LHCN-M2 (cell line): Measurements from ENCODE around the gene TBXAS1. TPM values are rescaled to one million over a fixed set of nuclear protein-coding genes. Genes with fewer than 3 reads are reported as not detected.

Experiments
- DNase-seq: peaks from one replicate; pipeline ENCODE4 v3.0.0-alpha.2; 2012; ENCODE audit warnings: low read depth
- total RNA-seq: library from RNA; depleted of rRNA; stranded (reverse); fragments of >200 nt; gene quantifications from 2 replicates; pipeline ENCODE4 v1.2.3, GENCODE V29; 2014

Gene TBXAS1
- total RNA-seq, 1 experiment from 2014 or later, result 8.4 TPM

DNA sequence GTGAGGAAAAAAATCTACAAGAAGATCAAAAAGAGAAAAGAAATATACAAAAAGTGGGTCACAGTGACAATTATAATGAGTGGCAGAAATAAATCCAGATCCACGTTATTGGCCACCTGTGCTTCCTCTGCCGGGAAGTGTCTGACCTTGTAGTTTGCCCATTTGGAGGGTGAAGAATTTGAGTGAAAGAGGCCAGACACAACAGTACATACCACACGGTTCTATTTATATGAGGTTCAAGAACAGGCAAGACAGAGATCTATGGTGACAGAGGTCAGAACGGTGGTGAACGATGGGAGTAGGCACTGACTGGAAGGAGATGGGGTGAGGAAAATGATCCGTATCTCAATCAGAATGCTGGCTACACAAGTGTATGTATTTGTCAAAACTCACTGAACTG lies 216.6 kb downstream of the TBXAS1 start:
- DNase-seq, result no peak

DNA sequence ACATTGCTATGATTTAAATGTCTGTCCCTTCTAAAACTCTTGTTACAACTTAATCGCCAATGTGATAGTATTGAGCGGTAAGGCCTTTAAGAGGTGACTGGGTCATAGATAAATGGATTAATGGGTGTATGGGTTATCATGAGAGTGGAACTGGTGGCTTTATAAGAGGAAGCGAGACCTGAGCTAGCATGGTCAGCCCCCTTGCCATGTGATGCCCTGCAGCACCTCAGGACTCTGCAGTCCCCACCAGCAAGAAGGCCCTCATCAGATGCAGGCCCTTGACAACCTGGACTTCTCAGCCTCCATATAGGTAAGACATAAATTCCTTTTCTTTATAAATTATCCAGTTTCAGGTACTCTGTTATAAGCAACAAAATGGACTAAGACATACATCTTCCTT lies 218.1 kb downstream of the TBXAS1 start:
- no peak for DNase-seq

DNA sequence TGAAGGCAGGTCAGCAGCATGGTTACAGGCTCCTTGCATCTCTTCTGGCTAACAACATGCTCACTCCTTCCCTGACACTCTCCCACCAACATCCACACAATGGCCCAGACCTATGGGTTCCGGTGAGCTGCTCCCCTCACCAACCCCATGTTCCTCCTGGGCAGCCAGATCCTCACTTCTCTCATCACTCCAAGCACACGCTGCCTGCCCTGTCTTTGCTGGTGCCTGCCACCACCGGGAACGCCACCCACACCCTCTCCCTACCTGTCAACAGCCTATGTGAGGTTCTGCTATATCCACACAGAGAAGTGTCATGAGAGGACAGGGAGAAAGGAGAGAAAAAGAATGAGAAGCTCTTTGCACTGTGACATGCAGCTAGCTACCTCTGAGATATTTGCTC lies 219.1 kb downstream of the TBXAS1 start:
- DNase-seq, result no peak

DNA sequence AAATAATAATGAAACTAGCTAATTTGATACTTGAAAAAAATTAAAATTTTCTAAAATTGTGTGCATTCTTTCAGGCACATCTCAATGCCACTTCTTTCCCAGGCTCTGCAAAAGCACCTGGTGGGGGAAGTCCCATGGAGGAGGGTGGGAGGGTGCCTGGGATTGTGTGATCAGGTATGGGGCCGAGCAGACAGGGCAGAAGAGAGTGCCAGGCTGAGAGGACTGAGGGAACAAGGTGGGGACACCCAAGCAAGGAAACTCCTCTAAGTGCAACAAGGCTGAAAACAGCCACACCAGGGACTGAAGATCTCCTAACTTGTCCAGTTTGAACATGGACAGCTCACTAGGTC lies 219.9 kb downstream of the TBXAS1 start:
- DNase-seq, result no peak

DNA sequence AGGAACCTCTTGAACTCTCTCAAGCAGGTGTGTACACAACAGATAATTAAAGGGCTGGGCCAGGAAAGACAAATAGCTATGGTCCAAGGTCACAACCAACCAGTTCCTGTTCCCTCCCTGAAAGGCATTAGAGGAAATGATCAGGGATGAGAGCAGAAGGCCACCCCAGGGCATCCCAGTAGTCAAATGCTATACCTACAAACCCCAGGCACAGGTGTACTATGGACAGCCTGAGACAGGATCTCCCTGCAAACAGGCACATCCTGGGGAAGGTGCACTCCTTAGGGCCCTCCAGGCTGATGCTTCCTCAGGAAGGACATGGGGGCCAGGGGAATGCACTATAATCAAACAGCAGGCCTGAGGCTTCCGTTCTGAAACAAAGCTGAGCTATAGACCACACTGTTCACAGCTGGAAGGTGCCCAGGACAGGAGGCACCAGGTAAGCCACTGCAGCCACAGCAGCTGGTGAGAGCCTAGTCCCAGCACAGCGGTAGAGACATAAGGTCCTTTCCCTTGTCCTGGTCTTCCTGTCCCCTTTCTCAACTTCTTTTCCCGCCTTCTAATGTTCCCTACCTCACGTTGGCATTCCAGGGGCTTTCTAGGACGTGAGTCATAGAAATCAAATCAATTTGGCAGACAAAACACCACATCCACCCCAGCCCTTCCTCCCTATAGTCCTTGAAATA lies 220.4 kb downstream of the TBXAS1 start:
- peak; percentile 45 for DNase-seq

DNA sequence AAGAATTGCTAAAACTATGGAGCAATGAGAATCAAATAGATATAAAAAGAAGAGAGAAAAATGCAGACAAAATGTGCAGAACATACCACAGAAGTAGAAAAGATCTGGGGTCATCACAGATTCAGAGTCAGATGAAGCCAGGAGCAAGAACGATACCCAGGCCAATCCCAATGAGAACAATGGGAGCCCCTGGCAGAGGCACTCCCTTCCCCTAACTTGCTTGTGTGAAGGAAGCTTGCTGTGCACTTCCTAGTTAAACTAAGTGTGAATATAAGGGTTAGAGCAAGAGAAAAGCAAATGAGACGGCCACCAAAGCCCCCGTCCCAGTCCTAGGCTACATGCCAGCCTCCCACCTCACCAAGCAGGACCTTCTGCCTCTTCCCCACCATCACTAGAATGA lies 221.0 kb downstream of the TBXAS1 start:
- DNase-seq, result no peak

DNA sequence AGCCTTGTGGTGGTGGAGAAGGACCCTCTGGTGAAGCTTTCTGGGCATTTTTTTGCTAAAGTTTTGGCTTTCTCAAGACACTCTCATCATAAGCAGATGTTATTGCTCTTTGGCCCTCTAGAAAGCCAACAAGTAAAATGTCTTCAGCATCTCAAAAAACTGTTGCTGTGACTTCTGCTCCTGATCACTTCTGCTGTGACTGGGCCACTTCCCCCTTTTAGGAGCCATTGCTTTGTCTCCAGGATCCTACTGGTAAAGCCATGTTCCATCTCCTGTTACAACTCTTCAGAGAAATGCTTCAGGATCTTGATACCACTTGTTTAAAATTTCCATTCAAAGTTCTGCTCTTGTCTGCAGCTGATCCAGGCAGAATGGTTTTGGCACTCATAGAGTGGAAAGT lies 222.8 kb downstream of the TBXAS1 start:
- DNase-seq, result no peak

DNA sequence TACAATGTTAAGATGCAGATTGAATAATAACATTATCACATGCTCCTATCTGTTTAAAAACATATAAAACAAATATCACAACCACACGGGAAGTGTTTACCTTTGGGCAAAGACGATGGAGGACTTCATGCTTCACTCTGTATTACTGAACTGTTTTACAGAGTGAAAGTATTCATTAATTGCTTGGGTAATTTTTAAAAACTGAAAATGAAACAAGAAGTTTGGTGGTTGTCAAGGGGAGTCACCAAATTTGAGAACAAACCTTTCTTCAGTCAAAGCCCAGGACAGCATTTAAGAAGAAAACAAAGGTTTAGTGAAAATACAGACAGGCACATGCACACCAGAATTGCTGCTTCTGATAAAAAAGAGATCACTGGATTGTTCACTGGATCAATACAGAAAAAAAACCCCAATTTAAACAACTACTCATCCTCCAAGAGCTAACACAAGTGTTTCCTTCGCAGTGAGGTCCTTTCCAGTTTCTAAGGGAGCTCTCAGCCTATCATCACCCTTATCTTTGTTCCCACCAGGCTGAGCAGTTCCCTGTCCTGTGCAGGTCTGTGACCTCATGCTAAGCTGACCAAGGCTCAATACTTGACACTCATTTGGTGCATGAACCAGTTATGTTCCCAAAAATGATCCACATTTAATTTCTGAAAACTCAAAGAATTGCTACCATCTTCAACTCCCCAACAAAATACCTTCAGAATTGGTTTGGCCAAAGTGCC lies 224.9 kb downstream of the TBXAS1 start:
- no peak for DNase-seq

DNA sequence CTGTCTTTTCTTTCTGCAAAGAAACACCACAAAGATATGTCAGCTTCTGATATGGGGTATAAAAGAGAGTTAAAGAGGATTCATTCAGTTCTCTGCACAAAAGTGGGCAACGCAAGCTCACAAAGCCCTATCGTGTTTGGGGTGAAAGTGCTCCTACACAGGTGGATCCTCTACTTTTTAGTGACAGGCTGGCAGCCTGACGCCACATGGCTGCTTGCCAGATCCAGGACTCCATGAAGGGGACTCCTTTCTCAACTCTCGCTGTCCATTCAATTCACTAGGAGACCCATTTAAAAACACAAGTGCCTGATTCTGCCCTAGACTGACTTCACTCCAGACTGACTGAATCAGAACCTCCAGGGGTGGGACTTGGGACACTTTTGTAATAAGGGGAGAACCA lies 225.7 kb downstream of the TBXAS1 start:
- no peak for DNase-seq

DNA sequence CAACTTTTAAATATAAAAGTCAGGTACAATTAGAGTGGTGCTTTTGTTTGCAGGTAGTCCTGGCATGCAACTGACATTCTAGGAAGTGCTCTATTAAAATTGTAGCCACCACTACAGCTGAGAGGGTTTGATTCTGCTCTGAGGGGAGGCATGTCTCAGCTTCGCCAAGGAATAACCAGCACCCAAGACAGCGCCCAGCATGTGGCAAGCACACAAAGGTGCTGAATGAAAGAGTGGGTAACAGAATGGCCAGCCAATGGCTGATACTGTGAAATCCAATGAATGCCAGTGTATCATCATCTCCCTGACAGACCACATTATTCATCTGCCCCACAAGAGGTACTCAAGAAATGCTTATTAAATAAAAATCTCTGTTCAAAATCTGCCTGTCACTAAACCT lies 226.8 kb downstream of the TBXAS1 start:
- no peak for DNase-seq

DNA sequence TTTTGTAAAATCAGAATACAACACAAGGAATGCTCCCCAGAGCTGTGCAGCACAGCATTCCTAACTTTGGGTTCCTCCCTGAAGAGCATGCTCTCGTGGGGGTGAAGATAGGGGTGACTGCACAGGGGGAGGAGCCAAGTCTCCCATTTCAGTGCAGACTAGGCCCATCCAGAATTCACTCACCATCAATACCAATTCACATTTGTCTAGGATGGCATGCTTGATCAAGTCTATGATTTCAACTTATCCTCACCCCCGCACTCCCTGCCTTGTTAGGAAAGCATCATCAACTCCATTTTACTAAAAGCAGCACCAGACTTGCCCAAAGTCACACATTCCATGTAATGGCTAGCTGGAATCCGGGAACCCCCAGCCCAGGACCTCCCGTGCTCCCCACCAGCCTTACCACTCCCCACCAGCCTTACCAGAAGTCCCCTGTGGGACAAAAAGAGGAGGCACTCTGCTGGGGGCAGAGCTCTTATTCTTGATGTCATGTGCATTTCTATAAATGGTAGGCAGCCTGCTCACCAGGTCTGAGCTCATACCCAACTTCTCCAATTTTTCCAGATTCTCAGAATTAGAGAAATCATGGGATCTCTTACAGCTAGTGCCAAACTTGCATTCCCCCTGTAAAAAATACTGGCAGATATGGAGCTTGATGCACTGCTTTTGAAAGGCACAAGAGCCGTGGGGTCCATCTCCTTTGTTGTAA lies 227.5 kb downstream of the TBXAS1 start:
- DNase-seq, result no peak

DNA sequence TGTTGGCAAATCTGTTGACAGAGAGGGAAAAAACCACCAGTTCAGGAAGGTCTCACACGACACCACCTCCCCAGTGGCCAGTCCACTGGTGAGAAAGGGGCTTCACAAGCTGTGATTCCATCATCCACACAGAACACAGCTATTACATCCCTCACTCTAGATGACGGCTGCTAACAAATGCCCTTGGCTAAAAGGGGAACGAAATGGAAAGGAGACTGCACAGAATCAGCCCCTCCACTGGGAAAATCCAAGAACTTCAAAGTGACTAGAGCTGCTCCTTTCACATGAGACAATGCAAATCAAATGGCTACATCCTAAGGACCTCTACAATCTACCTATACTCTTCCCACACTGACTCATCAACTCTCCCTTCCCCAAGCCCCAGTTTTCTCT lies 228.1 kb downstream of the TBXAS1 start:
- no peak for DNase-seq

DNA sequence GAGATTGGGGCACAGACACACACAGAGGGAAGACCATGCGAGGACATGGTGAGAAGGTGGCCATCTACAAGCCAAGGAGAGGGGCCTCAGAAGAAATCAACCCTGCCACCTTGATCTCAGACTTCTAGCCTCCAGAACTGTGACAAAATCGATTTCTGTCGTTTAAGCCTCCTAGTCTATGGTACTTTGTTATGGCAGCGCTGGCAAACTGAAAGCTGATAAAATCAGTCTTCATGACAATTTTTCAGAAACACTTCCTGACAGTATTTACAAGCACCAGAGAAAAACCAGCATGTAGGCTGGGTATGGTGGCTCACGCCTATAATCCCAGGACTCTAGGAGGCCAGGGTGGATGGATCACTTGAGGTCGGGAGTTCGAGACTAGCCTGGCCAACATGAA lies 229.5 kb downstream of the TBXAS1 start:
- no peak for DNase-seq

DNA sequence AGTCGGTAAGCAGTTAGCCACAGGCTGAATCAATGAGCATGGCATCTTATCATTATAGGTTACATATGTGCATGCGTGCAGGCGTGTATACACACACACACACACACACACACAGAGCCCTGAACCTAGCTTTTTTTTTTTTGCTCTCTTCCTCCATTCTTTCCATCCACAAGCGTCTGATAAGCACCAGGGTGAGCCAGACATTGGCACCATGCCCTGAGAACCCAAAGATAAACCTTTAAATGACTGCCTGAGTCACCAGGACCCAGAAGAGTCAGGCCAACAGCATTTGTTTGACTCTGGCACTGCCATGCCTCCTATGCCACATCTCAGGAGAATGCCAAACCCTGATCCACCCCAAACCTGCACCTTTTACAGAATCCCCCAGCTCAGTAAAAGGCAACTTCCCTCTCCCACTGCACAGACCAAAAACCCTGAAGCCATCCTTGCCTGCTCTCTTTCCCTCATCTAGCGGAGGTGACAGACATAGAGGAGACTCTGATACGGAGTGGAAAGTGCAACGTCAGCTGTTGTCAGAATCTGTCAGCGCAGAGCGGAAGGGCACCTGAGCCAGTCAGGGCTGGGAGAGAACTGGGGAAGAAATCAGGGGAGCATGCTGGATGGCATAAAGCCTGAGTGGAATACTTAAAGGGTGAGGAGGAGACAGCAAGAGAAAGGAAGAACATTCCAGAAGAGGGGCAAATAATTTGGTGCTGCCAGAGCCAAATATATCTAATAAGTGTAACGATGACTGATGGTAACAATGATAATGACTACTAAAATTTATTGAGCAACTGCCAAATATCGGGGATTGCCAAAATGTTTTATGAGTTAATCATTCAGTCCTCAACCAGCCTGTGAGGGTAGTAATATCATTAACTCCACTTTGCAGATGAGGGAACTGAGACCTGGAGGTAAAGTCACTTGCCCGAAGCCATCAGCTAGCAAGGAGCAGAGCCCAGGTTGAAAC lies 230.5 kb downstream of the TBXAS1 start:
- DNase-seq, result peak; percentile 94

DNA sequence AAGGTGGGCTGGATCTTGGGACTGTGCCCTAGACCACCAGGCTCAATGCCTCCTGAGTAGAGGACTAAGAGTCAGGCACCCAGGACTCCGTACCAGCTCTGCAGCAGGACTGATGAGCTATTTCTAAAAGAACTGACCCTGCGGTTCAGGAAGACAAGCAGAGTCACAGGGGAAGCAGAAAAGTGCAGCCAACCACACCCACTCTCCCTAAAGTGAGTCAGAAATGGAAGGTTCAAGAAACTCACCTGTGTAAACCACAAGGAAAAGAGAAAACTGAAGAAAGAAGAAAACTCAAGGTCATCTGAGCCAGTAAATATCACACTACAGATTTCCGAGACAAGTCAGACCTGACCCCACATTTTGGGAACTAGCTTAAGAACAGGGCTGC lies 231.2 kb downstream of the TBXAS1 start:
- DNase-seq, result no peak

DNA sequence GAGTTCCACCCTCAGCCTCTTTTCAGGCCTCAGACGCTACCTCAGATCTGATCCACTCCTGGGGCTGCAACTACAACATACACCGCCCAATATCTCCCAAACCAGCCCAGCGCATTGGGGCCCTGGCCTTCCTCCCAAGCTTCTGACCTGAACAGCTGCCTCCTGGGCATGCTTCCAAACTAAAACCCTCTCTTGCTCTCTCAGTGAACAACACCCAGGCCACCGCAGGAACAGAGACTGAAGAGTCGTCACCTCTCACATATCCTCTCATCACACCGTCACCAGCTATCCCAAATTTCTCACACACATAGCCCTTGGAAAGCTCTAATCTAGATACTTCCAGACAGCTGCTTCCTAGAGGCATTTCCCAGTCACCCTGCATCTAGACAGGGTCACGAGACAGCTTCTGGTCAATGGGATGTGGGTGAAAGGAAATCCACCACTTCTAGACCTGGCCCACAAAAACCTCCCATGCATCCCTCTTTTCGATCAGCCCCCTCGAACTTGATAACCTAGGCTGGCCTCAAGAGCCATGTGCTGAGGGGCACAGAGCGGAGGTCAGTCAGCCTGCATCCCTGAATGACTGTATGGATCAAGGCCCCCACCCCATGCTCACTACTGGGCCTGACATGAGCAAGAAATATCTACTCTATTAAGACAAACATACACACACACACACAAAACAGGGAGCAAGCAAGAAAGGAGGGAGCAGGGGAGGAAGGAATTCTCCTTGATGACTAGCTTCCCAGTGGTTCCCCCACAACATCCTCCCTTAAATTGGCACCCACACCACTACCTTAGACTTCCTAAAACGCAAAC lies 231.9 kb downstream of the TBXAS1 start:
- DNase-seq, result peak; percentile 99

DNA sequence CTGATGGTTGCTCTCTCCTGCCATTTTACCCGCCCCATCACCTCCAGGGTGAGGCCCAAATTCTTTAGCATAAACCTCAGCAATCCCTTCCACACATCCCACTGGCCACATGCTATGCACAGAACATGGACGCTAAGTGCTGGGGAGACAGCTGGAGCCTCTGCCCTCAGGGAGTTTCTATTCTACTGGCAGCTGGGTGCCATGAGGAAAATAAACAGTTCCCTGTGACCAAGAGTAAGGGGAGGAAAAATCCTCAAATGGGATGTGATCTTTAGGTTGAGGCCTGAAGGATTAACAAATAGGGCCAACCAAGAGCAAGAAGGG lies 232.5 kb downstream of the TBXAS1 start:
- DNase-seq, result peak; percentile 26

DNA sequence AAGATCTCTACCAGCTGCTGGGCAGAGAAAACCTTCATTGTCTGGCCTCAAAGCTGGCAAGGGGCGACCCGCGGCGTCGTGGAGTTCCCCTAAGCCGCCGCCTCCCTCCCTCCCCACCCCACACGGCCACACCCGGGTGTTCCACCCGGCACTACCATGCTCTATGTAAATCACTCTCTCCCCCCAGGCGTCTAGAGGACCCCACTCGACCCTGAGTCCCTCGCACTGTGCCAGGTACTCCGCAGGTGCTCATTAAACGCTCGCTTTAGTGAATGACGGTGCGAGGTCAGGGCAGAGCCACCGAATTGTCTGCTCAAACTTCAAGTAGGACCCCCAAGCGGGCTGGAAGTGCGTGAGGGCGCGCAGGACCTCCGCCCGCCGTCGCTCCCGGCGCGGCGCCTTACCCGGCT lies 233.1 kb downstream of the TBXAS1 start:
- no peak for DNase-seq

DNA sequence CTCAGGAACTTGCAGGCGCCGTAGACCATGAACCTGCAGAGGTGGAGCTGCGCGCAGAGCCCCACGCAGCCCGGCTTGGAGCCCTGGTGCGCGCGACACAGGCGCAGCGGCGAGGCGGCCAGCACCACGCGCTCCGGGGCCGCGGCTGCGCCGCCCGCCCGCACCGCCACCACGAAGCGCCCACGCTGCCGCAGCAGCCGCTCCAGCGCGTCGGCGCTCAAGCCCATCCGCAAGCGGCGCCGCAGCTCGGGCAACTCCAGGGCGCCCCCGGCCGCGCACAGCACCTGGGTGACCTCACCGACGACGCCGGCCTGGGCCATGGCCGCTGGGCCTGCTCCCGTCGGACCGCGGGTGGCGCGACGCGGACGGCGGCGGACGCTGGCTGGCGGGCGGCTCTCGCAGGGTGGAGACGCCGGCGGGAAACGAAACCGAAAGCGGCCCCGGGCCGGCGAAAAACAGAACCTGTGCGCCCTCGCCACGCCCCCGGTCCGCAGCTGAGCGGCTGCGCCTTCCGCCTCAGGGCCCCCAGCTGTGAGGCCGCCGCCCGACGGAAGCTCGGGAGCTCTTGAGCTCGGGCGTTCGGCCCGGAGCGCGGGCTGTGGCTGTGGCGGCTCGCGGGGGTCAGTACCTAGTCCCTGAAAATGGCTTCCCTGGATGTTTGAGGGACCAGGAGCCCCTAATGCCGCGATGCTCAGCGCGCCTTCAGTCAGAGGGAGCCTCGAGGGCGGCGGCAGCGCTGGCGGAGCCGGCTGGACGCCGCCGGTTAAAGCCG lies 233.7 kb downstream of the TBXAS1 start, which contains the start of gene PARP12:
TSS of gene PARP12 (minus strand) at position 424 of the 772 bp plus-strand sequence. CDS start at position 320, 104 bp downstream.
- DNase-seq, result peak; percentile 78

DNA sequence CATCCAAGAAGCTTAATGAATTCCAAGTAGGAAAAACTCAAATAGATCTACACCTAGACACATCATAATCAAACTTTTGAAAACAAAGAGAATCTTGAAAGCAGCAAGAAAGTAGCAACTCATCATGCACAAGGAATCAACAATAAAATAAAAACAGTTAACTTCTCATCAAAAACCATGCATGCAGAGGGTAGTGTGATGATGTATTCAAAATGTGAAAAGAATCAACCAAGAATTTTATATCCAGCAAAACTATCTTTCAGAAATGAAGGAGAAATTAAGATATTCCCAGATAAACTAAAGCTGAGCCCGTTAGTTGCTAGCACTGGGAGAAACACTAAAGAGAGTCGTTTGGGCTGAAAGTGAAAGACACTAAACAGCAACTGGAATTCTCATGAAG lies 238.0 kb downstream of the TBXAS1 start:
- no peak for DNase-seq
